ENCODE measurements around the gene NOSIP. TPM values are rescaled to one million over a fixed set of nuclear protein-coding genes. Genes with fewer than 3 reads are reported as not detected.

NOSIP gene
- total and polyA plus RNA-seq, 8 donors, result 40.8 to 67.9 (median 61.2) TPM

- DNase-seq (no peak), ATAC-seq (no peak)
- peaks cover 0 to 7% of the 10 kb centered on the region in 2 donors for H3K36me3 ChIP-seq
- intact Hi-C loops (cut with DNase I), result no loop called here
- H3K4me1 ChIP-seq, result peaks cover 0 to 23% of the 10 kb centered on the region in 2 donors
- H3K9me3 ChIP-seq, result no peaks in the 10 kb centered on the region
- H3K27ac ChIP-seq, result peak overlapping the region; percentile 39 to 88
- H3K27me3 ChIP-seq, result no peaks in the 10 kb centered on the region
- peak overlapping the region in 1 of 2 donors; percentile 87 for H3K4me3 ChIP-seq
- no peak for TF ChIP-seq CTCF (IDR thresholded peaks at IDR 0.05)
These were observed 9.1 kb upstream of the NOSIP start for GRCh38 chr19:49589502-49589905.

GRCh38 chr19:49588365-49589122 lies 8.2 kb upstream of the NOSIP start:
- H3K27ac ChIP-seq, result no peak overlapping the region
- ATAC-seq (no peak), DNase-seq (peak in 1 of 4 donors; percentile 78)
- H3K4me3 ChIP-seq, result no peak overlapping the region
- TF ChIP-seq CTCF (IDR thresholded peaks at IDR 0.05), result no peak
- H3K9me3 ChIP-seq, result no peaks in the 10 kb centered on the region
- intact Hi-C loops (cut with DNase I), result no loop called here
- H3K27me3 ChIP-seq, result no peaks in the 10 kb centered on the region
- H3K36me3 ChIP-seq, result no peaks in the 10 kb centered on the region
- H3K4me1 ChIP-seq, result peaks cover 0 to 15% of the 10 kb centered on the region in 2 donors

GRCh38 chr19:49587227-49587626 lies 6.9 kb upstream of the NOSIP start:
- H3K27ac ChIP-seq, result no peak overlapping the region

GRCh38 chr19:49585023-49585422 lies 4.7 kb upstream of the NOSIP start:
- peaks cover 0 to 10% of the 10 kb centered on the region in 2 donors for H3K4me1 ChIP-seq
- ATAC-seq (no peak), DNase-seq (no peak)
- no peaks in the 10 kb centered on the region for H3K9me3 ChIP-seq
- H3K27ac ChIP-seq, result no peak overlapping the region
- H3K4me3 ChIP-seq, result no peak overlapping the region
- no peak for TF ChIP-seq CTCF (IDR thresholded peaks at IDR 0.05)
- no peaks in the 10 kb centered on the region for H3K36me3 ChIP-seq
- H3K27me3 ChIP-seq, result no peaks in the 10 kb centered on the region
- intact Hi-C loops (cut with DNase I), result no loop called here

More at GRCh38 chr19:49587227-49587626, 6.9 kb upstream of the NOSIP start:
- Histone ChIP-seq H3K4me1 (peaks cover 0 to 3% of the 10 kb centered on the region in 2 donors), H3K9me3 (no peaks in the 10 kb centered on the region), H3K4me3 (no peak overlapping the region), H3K27me3 (no peaks in the 10 kb centered on the region), H3K36me3 (no peaks in the 10 kb centered on the region)
- intact Hi-C loops (cut with DNase I), result no loop called here
- no peak for DNase-seq
- no peak for ATAC-seq
- no peak for TF ChIP-seq CTCF (IDR thresholded peaks at IDR 0.05)

DNA sequence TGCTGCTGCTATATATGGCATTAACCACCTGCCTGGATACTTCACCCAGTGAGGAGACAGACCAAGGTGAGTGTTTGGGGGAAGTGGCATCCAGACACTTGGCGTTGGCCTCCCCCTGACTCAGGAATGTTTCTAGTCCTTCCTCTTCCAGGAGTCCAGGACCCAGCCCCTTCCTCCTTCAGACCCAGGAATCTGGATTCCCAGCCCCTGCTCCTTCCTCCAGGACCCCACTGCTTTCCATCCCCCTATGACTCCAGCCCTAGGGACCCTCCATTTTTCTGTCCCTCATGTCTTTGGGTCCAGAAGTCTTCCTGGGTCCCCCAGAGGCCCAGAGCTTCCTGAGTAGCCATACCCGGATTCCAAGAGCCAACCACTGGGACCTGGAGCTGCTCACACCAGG lies 2.9 kb upstream of the NOSIP start:
- Histone ChIP-seq H3K9me3 (no peaks in the 10 kb centered on the region), H3K27ac (no peak overlapping the region), H3K4me1 (peaks cover 8 to 28% of the 10 kb centered on the region in 2 donors), H3K4me3 (no peak overlapping the region), H3K27me3 (no peaks in the 10 kb centered on the region), H3K36me3 (no peaks in the 10 kb centered on the region)
- ATAC-seq, result no peak
- intact Hi-C loops (cut with DNase I), result no loop called here
- TF ChIP-seq CTCF (IDR thresholded peaks at IDR 0.05), result no peak
- DNase-seq, result no peak

Data from left lung (tissue), 10 donors.